Occipital lobe (tissue), 2 donors: ENCODE data around the gene OR5M3. TPM values are rescaled to one million over a fixed set of nuclear protein-coding genes. Genes with fewer than 3 reads are reported as not detected.

Experiments
- DNase-seq: peaks from one replicate; lab custom pipeline; 2025; lab: John Stamatoyannopoulos, UW
- total RNA-seq: library from RNA; depleted of rRNA; stranded (reverse); fragments of >200 nt; gene quantifications from one replicate; pipeline ENCODE4 v1.2.3, GENCODE V29; 2014

OR5M3 gene
- not detected for total RNA-seq

DNA sequence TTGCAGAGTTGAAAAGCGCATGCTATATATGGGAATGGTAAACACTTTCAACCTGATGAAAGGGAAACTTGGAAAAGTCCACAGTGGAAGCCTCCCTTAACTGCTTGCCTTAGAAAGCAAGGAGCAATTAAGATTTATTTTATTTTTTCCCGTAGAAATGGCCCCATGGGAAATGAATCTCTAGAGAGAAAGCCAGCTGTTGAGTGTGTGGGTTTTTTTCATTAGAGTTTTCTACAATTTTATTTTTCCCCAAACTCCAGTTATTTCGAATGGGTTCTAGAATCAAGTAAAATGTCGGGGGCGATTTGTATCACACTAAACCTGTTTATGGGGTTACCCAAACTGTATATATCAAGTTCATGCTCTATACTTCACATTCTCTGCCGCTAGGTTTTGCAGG, at the start of gene OR5M3:
Gene OR5M3 (minus strand): TSS at position 101 of the 400 bp plus-strand sequence. CDS start 2,855 bp downstream, outside the sequence.
- no peak for DNase-seq

DNA sequence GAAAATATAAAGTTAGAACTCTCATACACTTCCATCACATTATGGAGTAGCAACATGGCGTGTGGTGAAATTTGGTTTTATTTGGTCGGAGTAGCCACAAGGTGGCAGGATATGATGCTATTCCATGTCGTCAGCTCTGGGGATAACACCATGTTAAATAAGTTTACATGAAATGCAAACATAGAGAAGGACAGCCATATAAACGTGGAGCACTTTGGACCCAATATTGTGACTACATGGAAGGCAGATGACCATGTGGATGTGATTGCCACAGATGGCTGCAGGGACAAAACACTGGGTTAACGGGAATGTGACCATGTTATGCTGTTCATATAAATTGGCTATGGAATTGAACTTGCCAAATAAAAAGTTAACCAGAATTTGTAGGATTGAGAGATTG, 48.9 kb upstream of the OR5M3 start:
- DNase-seq, result no peak

DNA sequence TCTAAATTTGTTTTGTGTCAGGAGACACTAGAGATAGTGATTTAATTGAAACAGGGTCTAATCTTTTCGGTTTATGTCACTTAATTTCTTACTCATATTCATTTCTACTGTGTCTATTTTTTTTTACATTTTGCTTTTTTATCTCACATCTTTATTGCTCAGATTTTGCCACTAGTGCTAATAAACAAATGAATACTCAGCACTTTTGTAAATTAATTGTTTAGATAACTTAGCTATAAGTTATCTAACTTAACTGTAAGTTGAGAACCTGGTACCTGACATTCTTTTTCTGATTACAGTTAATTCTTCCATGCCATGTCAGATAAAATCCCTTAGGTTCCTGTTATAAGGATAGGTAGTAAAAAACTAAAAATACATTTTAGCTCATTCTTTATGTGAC, 40.1 kb upstream of the OR5M3 start:
- no peak for DNase-seq

DNA sequence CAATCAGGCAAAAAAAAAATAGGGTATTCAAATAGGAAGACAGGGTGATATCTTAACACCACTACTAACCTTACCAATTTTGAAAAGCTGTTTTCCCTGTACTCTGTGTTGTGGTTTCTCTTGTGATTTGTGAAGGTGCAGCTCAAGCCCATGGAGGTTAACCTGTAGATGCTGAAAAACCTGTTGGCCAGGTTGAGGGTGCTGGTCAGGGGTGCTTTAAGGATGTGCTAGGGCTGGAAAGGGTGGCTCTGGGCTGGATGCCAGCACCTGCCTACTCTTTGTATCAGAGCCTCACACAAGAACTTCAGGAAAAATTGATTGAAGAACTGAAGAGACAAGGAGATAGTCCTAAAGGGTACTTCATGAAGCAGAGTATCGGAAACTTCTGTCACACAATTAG, 36.3 kb upstream of the OR5M3 start:
- DNase-seq, result no peak

DNA sequence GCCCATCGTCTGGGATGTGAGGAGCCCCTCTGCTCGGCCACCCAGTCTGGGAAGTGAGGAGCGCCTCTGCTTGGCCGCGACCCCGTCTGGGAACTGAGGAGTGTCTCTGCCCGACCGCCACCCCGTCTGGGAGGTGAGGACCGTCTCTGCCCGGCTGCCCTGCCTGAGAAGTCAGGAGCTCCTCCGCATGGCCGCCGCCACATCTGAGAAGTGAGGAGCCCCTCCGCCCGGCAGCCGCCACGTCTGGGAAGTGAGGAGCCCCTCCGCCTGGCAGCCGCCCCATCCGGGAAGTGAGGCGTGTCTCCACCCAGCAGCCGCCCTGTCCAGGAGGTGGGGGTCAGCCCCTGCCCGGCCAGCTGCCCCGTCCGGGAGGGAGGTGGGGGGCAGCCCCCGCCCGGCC, 23.9 kb upstream of the OR5M3 start:
- DNase-seq, result no peak

DNA sequence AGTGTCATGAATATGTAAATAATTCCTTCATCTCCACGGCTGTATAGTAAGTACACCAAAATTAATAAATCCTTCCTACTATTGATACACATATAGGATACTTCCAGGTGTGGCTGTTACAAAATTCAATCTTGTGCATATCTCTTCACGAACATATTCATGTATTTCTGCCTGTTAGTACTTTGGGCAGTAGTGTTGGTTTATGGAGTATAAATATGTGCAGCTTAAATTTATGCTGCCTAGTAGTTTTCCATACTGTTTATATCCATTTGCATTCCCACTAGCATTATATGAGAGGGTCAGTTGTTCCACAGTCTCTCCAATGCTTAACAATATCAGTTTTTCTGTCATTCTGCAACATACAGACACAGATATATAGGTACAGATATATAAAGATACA, 22.0 kb upstream of the OR5M3 start:
- no peak for DNase-seq

DNA sequence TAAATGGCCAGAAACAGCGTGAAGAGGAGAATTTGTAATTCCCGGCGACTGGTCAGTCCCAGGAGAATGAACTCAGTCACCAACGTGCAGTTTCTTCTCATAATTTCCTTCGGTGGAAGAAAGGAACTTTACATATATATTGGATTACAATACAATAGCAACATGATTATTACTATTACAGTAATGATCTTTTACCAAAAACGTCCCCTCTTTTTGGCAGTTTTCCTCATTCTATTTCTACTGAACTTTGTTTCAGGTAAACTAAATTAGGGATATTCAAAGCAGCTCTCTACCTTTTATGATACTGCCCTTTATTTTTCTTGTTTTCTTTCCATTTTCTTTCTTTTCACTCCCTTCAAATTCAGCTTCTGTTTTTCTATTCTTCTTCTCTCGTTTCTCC, 18.1 kb upstream of the OR5M3 start, which contains the start of gene OR5M8:
Gene OR5M8 (minus strand): TSS at position 101 of the 400 bp plus-strand sequence. CDS start 0 bp downstream, at position 101.
- DNase-seq, result no peak

DNA sequence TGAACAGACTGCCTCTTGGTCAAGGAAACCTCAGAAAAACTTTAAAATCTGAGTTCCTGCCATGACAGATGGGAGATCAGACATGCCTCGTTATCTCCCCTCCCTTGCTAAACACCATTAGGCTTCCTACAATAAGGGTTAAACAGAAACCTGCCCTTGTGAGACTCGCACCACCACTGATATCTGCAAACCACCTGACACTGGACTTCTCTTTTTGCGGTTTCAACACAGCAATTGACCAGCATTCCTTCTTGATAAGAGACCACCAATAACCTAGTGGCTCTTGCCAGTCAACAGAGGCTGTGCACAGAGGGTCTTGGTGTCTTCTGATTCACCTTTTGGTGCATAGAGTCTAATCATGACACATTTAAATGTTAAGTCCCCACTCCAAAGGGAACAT, 13.6 kb upstream of the OR5M3 start:
- no peak for DNase-seq

DNA sequence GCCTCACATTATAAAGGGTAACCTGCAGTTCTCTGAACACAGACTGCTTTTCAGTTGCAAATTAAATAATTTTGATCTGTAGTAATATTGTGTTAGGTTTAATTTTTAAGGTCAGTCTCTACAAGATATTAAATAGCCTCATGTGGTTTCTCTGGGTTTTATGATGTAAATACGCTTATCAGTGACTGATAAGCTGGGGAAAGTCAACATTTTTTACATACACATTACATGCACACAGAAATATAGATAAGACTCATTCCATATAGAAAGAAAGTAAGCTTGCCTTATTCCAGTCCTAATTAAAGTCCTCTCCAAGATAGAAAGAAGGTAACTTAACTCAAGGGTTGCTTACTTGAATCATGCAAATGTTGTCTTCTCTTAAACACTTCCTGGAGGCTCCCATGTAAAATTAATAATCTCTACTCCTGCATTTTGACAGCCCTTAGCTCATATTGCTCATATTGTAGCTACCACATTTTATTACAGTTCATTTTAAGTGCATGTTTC, 1.6 kb upstream of the OR5M3 start:
- no peak for DNase-seq

DNA sequence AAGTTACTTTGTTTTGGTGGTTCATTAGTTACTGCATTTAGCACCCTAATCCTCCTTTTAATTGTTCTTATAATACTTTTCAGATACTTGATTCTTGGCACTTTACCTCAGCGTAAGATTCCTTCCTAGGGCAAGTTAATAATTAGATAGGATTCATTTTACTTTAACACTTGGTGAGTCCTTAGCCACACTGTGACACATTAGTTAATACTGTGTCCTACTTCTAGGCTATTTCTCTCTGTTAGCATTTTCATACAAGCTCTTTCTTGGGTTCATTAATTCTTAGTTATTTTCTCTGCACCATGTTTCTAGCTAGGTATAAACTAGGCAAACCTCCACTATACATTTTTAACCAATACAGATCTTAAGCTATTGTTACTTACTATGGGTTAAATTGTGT, 16.1 kb downstream of the OR5M3 start:
- no peak for DNase-seq

DNA sequence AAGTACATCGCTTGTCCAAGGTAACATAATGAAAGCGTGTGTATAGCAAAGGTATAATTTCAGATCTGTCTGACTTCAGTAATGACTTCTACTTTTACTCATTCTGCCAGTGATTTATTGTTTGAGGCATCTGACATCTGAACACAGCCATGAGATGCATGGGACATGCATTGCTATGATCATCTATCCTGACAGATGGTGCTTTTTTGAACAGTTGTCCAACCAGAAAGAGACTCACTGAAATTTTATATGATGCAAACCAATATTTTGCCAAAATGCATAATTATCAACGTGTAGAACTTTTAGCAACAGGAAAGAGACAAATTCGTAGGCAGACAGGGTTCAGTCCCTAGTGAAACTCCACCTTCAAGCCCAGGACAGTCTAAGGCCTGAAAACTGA, 19.6 kb downstream of the OR5M3 start:
- no peak for DNase-seq

Other genes with a start within 250 kb of the OR5M3 start
- not detected for gene OR5T2, start 239.1 kb downstream of the OR5M3 start, total RNA-seq
- not detected for gene OR5T3, start 221.1 kb downstream of the OR5M3 start, total RNA-seq
- not detected for gene OR5T1, start 199.2 kb downstream of the OR5M3 start, total RNA-seq
- gene OR8H1, start 181.1 kb downstream of the OR5M3 start, total RNA-seq, result not detected
- not detected for gene OR8K3, start 158.2 kb downstream of the OR5M3 start, total RNA-seq
- gene OR8K1, start 127.3 kb downstream of the OR5M3 start, total RNA-seq, result not detected
- gene OR8J1, start 119.1 kb downstream of the OR5M3 start, total RNA-seq, result not detected
- not detected for gene OR8U1, start 97.7 kb downstream of the OR5M3 start, total RNA-seq
- gene OR5AL1, start 60.7 kb downstream of the OR5M3 start, total RNA-seq, result not detected
- gene OR5M8, start 18.0 kb upstream of the OR5M3 start, total RNA-seq, result not detected
- gene OR5M11, start 69.9 kb upstream of the OR5M3 start, total RNA-seq, result not detected
- gene OR5M10, start 104.4 kb upstream of the OR5M3 start, total RNA-seq, result not detected
- not detected for gene OR5M1, start 141.5 kb upstream of the OR5M3 start, total RNA-seq
- gene OR5AP2, start 169.1 kb upstream of the OR5M3 start, total RNA-seq, result not detected
- gene OR5AR1, start 190.3 kb upstream of the OR5M3 start, total RNA-seq, result not detected
- not detected for gene OR9G1, start 225.7 kb upstream of the OR5M3 start, total RNA-seq